ENCODE results near the gene ZNF331.

Gene ZNF331

GRCh38 chr19:53540091-53540490 lies 2.1 kb downstream of the ZNF331 start:
- DNase-seq (ENCODE audit: low read depth), result no peak
- TF ChIP-seq CTCF (conservative IDR thresholded peaks at IDR 0.05; ENCODE audit: low read depth, low read length), result no peak
- H3K4me3 ChIP-seq (ENCODE audit: low read length), result no peak overlapping the region

GRCh38 chr19:53541971-53542370 lies 4.0 kb downstream of the ZNF331 start:
- TF ChIP-seq CTCF (conservative IDR thresholded peaks at IDR 0.05; ENCODE audit: low read depth, low read length), result no peak
- H3K4me3 ChIP-seq (ENCODE audit: low read length), result no peak overlapping the region
- DNase-seq (ENCODE audit: low read depth), result no peak

GRCh38 chr19:53545271-53546065 lies 7.5 kb downstream of the ZNF331 start:
- no peak for TF ChIP-seq CTCF (conservative IDR thresholded peaks at IDR 0.05; ENCODE audit: low read depth, low read length)
- no peak for DNase-seq (ENCODE audit: low read depth)
- no peak overlapping the region for H3K4me3 ChIP-seq (ENCODE audit: low read length)

- no peak overlapping the region for H3K4me3 ChIP-seq (ENCODE audit: low read length)
- no peak for DNase-seq (ENCODE audit: low read depth)
- TF ChIP-seq CTCF (conservative IDR thresholded peaks at IDR 0.05; ENCODE audit: low read depth, low read length), result no peak
Measured at GRCh38 chr19:53546758-53547513, 9.0 kb downstream of the ZNF331 start.

- DNase-seq (ENCODE audit: low read depth), result no peak
- no peak overlapping the region for H3K4me3 ChIP-seq (ENCODE audit: low read length)
- TF ChIP-seq CTCF (conservative IDR thresholded peaks at IDR 0.05; ENCODE audit: low read depth, low read length), result no peak
Measured at GRCh38 chr19:53549340-53549739, 11.4 kb downstream of the ZNF331 start.

- H3K4me3 ChIP-seq (ENCODE audit: low read length), result no peak overlapping the region
- DNase-seq (ENCODE audit: low read depth), result no peak
- TF ChIP-seq CTCF (conservative IDR thresholded peaks at IDR 0.05; ENCODE audit: low read depth, low read length), result no peak
Measured at GRCh38 chr19:53552001-53552721, 14.2 kb downstream of the ZNF331 start.

Measured in retinal pigment epithelial cell (primary cell).